Central memory CD8-positive, alpha-beta T cell (primary cell): Measurements from ENCODE around the gene GASK1B.

ENCODE experiments used
- ATAC-seq: fragments of 150-1000 bp; cut with Tn5 transposase; replicated peaks from 2 replicates; pipeline ENCODE4 v1.10.0; 2022; ENCODE audit warnings: mild to moderate bottlenecking, moderate FRiP score, moderate number of reproducible peaks; ENCODE audit not compliant: poor library complexity, severe bottlenecking; ENCODE audit errors: extremely low read depth
- DNase-seq, 2 donors: peaks; one replicate each; pipeline ENCODE4 v3.0.0; 2021; ENCODE audit warnings: low spot score in 2 of 2
- H3K27ac Mint-ChIP-seq: one replicate; pipeline ENCODE4 v1.8.0; 2022; ENCODE audit warnings: low read depth, mild to moderate bottlenecking, moderate library complexity, mixed read lengths
- H3K27me3 Mint-ChIP-seq: one replicate; pipeline ENCODE4 v1.8.0; 2022; ENCODE audit warnings: mixed read lengths
- H3K36me3 Mint-ChIP-seq: one replicate; pipeline ENCODE4 v1.8.0; 2022; ENCODE audit warnings: mild to moderate bottlenecking, moderate library complexity, mixed read lengths; ENCODE audit not compliant: insufficient read depth
- H3K4me1 Mint-ChIP-seq: one replicate; pipeline ENCODE4 v1.8.0; 2022; ENCODE audit warnings: mixed read lengths
- H3K4me3 Mint-ChIP-seq: one replicate; pipeline ENCODE4 v1.8.0; 2022; ENCODE audit warnings: mild to moderate bottlenecking, moderate library complexity, mixed read lengths
- H3K9me3 Mint-ChIP-seq: one replicate; pipeline ENCODE4 v1.8.0; 2022; ENCODE audit warnings: mixed read lengths

Gene GASK1B

GRCh38 chr4:158201322-158201721, 28.5 kb upstream of the GASK1B start:
- H3K27me3 Mint-ChIP-seq = no peaks in the 10 kb centered on the region
- DNase-seq (no peak), ATAC-seq (no peak)
- H3K4me1 Mint-ChIP-seq = no peaks in the 10 kb centered on the region
- H3K4me3 Mint-ChIP-seq = no peak overlapping the region
- no peak overlapping the region for H3K27ac Mint-ChIP-seq
- H3K9me3 Mint-ChIP-seq = peaks cover 17% of the 10 kb centered on the region
- H3K36me3 Mint-ChIP-seq = no peaks in the 10 kb centered on the region

- Mint-ChIP-seq H3K27me3 (no peaks in the 10 kb centered on the region), H3K36me3 (no peaks in the 10 kb centered on the region)
Measured at GRCh38 chr4:158200214-158200613, 27.4 kb upstream of the GASK1B start.

GRCh38 chr4:158197194-158197776, 24.5 kb upstream of the GASK1B start:
- no peak overlapping the region for H3K27ac Mint-ChIP-seq
- no peaks in the 10 kb centered on the region for H3K27me3 Mint-ChIP-seq
- peaks cover 21% of the 10 kb centered on the region for H3K9me3 Mint-ChIP-seq
- H3K4me1 Mint-ChIP-seq = no peaks in the 10 kb centered on the region
- H3K4me3 Mint-ChIP-seq = no peak overlapping the region
- ATAC-seq (no peak), DNase-seq (no peak)
- no peaks in the 10 kb centered on the region for H3K36me3 Mint-ChIP-seq

More at GRCh38 chr4:158200214-158200613, 27.4 kb upstream of the GASK1B start:
- Mint-ChIP-seq H3K4me3 (no peak overlapping the region), H3K4me1 (no peaks in the 10 kb centered on the region), H3K27ac (no peak overlapping the region), H3K9me3 (peaks cover 12% of the 10 kb centered on the region)
- no peak for ATAC-seq
- no peak for DNase-seq

GRCh38 chr4:158195297-158195696, 22.5 kb upstream of the GASK1B start:
- H3K4me1 Mint-ChIP-seq = no peaks in the 10 kb centered on the region
- DNase-seq = no peak

GRCh38 chr4:158193171-158193749, 20.4 kb upstream of the GASK1B start:
- ATAC-seq (no peak), DNase-seq (no peak)

More at GRCh38 chr4:158195297-158195696, 22.5 kb upstream of the GASK1B start:
- ATAC-seq = no peak
- Mint-ChIP-seq H3K36me3 (no peaks in the 10 kb centered on the region), H3K9me3 (peaks cover 17% of the 10 kb centered on the region), H3K27ac (no peak overlapping the region), H3K4me3 (no peak overlapping the region), H3K27me3 (no peaks in the 10 kb centered on the region)

GRCh38 chr4:158192439-158193158, 19.8 kb upstream of the GASK1B start:
- Mint-ChIP-seq H3K4me1 (no peaks in the 10 kb centered on the region), H3K27me3 (no peaks in the 10 kb centered on the region), H3K4me3 (no peak overlapping the region), H3K36me3 (no peaks in the 10 kb centered on the region), H3K9me3 (peaks cover 22% of the 10 kb centered on the region), H3K27ac (no peak overlapping the region)
- ATAC-seq (no peak), DNase-seq (no peak)

More at GRCh38 chr4:158193171-158193749, 20.4 kb upstream of the GASK1B start:
- no peaks in the 10 kb centered on the region for H3K27me3 Mint-ChIP-seq
- no peak overlapping the region for H3K4me3 Mint-ChIP-seq
- peaks cover 22% of the 10 kb centered on the region for H3K9me3 Mint-ChIP-seq
- H3K4me1 Mint-ChIP-seq = no peaks in the 10 kb centered on the region
- H3K36me3 Mint-ChIP-seq = no peaks in the 10 kb centered on the region
- H3K27ac Mint-ChIP-seq = no peak overlapping the region

- DNase-seq = no peak
- no peaks in the 10 kb centered on the region for H3K27me3 Mint-ChIP-seq
- H3K27ac Mint-ChIP-seq = no peak overlapping the region
- no peak overlapping the region for H3K4me3 Mint-ChIP-seq
- H3K4me1 Mint-ChIP-seq = no peaks in the 10 kb centered on the region
- no peak for ATAC-seq
- H3K9me3 Mint-ChIP-seq = peaks cover 16% of the 10 kb centered on the region
- no peaks in the 10 kb centered on the region for H3K36me3 Mint-ChIP-seq
Measured at GRCh38 chr4:158190718-158191117, 17.9 kb upstream of the GASK1B start.

GRCh38 chr4:158189422-158189821, 16.6 kb upstream of the GASK1B start:
- Mint-ChIP-seq H3K9me3 (peaks cover 7% of the 10 kb centered on the region), H3K27ac (no peak overlapping the region), H3K36me3 (no peaks in the 10 kb centered on the region), H3K4me3 (no peak overlapping the region), H3K27me3 (no peaks in the 10 kb centered on the region), H3K4me1 (no peaks in the 10 kb centered on the region)
- ATAC-seq (no peak), DNase-seq (no peak)

- ATAC-seq (no peak), DNase-seq (no peak)
- peaks cover 5% of the 10 kb centered on the region for H3K9me3 Mint-ChIP-seq
- H3K36me3 Mint-ChIP-seq = no peaks in the 10 kb centered on the region
- no peaks in the 10 kb centered on the region for H3K4me1 Mint-ChIP-seq
- no peak overlapping the region for H3K4me3 Mint-ChIP-seq
- no peaks in the 10 kb centered on the region for H3K27me3 Mint-ChIP-seq
- no peak overlapping the region for H3K27ac Mint-ChIP-seq
Measured at GRCh38 chr4:158186815-158187214, 14.0 kb upstream of the GASK1B start.

GRCh38 chr4:158182736-158183135, 9.9 kb upstream of the GASK1B start:
- DNase-seq = no peak
- Mint-ChIP-seq H3K4me1 (no peaks in the 10 kb centered on the region), H3K27ac (no peak overlapping the region), H3K9me3 (no peaks in the 10 kb centered on the region), H3K36me3 (no peaks in the 10 kb centered on the region), H3K27me3 (no peaks in the 10 kb centered on the region), H3K4me3 (no peak overlapping the region)
- ATAC-seq = no peak

GRCh38 chr4:158181906-158182305, 9.1 kb upstream of the GASK1B start:
- no peak for ATAC-seq
- Mint-ChIP-seq H3K4me1 (no peaks in the 10 kb centered on the region), H3K4me3 (no peak overlapping the region), H3K27ac (no peak overlapping the region), H3K27me3 (no peaks in the 10 kb centered on the region), H3K9me3 (no peaks in the 10 kb centered on the region), H3K36me3 (no peaks in the 10 kb centered on the region)
- no peak for DNase-seq

- H3K27me3 Mint-ChIP-seq = no peaks in the 10 kb centered on the region
- ATAC-seq = no peak
- no peaks in the 10 kb centered on the region for H3K4me1 Mint-ChIP-seq
- H3K9me3 Mint-ChIP-seq = no peaks in the 10 kb centered on the region
- no peak for DNase-seq
- no peak overlapping the region for H3K4me3 Mint-ChIP-seq
- no peak overlapping the region for H3K27ac Mint-ChIP-seq
- no peaks in the 10 kb centered on the region for H3K36me3 Mint-ChIP-seq
Measured at GRCh38 chr4:158179465-158179864, 6.6 kb upstream of the GASK1B start.

GRCh38 chr4:158176776-158177175, 4.0 kb upstream of the GASK1B start:
- no peaks in the 10 kb centered on the region for H3K4me1 Mint-ChIP-seq
- no peak overlapping the region for H3K27ac Mint-ChIP-seq
- H3K27me3 Mint-ChIP-seq = no peaks in the 10 kb centered on the region
- DNase-seq (no peak), ATAC-seq (no peak)
- no peaks in the 10 kb centered on the region for H3K36me3 Mint-ChIP-seq
- H3K9me3 Mint-ChIP-seq = no peaks in the 10 kb centered on the region
- H3K4me3 Mint-ChIP-seq = no peak overlapping the region
